Hepatocyte (in vitro differentiated cells): Measurements from ENCODE around the gene HMG20A. TPM values are rescaled to one million over a fixed set of nuclear protein-coding genes. Genes with fewer than 3 reads are reported as not detected.

ENCODE experiments used
- DNase-seq: peaks from one replicate; pipeline ENCODE4 v3.0.0-alpha.2; 2016; ENCODE audit warnings: low spot score
- H2AFZ ChIP-seq: fragments of 200-600 bp; sonication (generic); 2 replicates; pipeline ENCODE4 v1.6.0; 2016; ENCODE audit warnings: antibody characterized with exemption, mild to moderate bottlenecking
- H3K27ac ChIP-seq: fragments of 200-600 bp; sonication (generic); 2 replicates; pipeline ENCODE4 v1.5.1; 2016; ENCODE audit warnings: mild to moderate bottlenecking
- H3K27me3 ChIP-seq: fragments of 200-600 bp; sonication (generic); 2 replicates; pipeline ENCODE4 v1.6.1; 2016
- H3K36me3 ChIP-seq: fragments of 200-600 bp; sonication (generic); replicated peaks from 2 replicates; pipeline ENCODE4 v1.5.1; 2016; ENCODE audit warnings: low read depth; ENCODE audit not compliant: insufficient read depth
- H3K4me1 ChIP-seq: fragments of 200-600 bp; sonication (generic); 2 replicates; pipeline ENCODE4 v1.5.1; 2016; ENCODE audit warnings: mild to moderate bottlenecking, moderate library complexity; ENCODE audit not compliant: insufficient read depth
- H3K4me2 ChIP-seq: fragments of 200-600 bp; sonication (generic); 2 replicates; pipeline ENCODE4 v1.6.0; 2016
- H3K4me3 ChIP-seq: fragments of 200-600 bp; sonication (generic); 2 replicates; pipeline ENCODE4 v1.5.1; 2016; ENCODE audit warnings: mild to moderate bottlenecking
- H3K79me2 ChIP-seq: fragments of 200-600 bp; sonication (generic); 2 replicates; pipeline ENCODE4 v1.6.0; 2017; ENCODE audit warnings: mild to moderate bottlenecking
- H3K9me2 ChIP-seq: fragments of 200-600 bp; sonication (generic); replicated peaks from 2 replicates; pipeline ENCODE4 v1.6.0; 2017; ENCODE audit warnings: mild to moderate bottlenecking; ENCODE audit not compliant: insufficient read depth
- H3K9me3 ChIP-seq: fragments of 200-600 bp; sonication (generic); 2 replicates; pipeline ENCODE4 v1.5.1; 2016; ENCODE audit warnings: low read depth, mild to moderate bottlenecking
- H4K20me1 ChIP-seq: fragments of 200-600 bp; sonication (generic); 2 replicates; pipeline ENCODE4 v1.6.0; 2016; ENCODE audit warnings: mild to moderate bottlenecking; ENCODE audit not compliant: insufficient read depth, poor library complexity, severe bottlenecking
- CTCF ChIP-seq: fragments of 200-600 bp; sonication (generic); IDR thresholded peaks from 2 replicates; pipeline ENCODE4 v1.5.1; 2016; ENCODE audit warnings: antibody characterized with exemption, mild to moderate bottlenecking; ENCODE audit not compliant: poor library complexity
- EZH2 ChIP-seq: fragments of 200-600 bp; sonication (generic); IDR thresholded peaks from 2 replicates; pipeline ENCODE4 v1.6.1; 2016; ENCODE audit warnings: antibody characterized with exemption, mild to moderate bottlenecking, borderline replicate concordance
- EZH2phosphoT487 ChIP-seq: fragments of 200-600 bp; sonication (generic); IDR thresholded peaks from one replicate; pipeline ENCODE4 v1.6.1; 2018; ENCODE audit warnings: antibody characterized with exemption, mild to moderate bottlenecking, low read depth, moderate library complexity; ENCODE audit not compliant: unreplicated experiment, severe bottlenecking
- WGBS: methylation state at CpG from one replicate; pipeline ENCODE4 v1.1.6; 2016; ENCODE audit warnings: low lambda C conversion rate; ENCODE audit errors: missing lambda C conversion rate; 5-methylcytosine and 5-hydroxymethylcytosine counted together
- polyA plus RNA-seq: library from polyadenylated mRNA; unstranded; fragments of >200 nt; fragmentation: Nextera tagmentation; extraction: Ambion mirVana; gene quantifications from 2 replicates; pipeline ENCODE4 v1.2.1, GENCODE V29; 2016
- total RNA-seq: library from RNA; depleted of rRNA; stranded (reverse); fragments of >200 nt; gene quantifications from 2 replicates; pipeline ENCODE4 v1.2.3, GENCODE V29; 2014

HMG20A gene
- total and polyA plus RNA-seq, 2 experiments from 2014 or later = 20.3 to 35.0 TPM

GRCh38 chr15:77391372-77391951 lies 29.2 kb upstream of the HMG20A start:
- H3K27me3 ChIP-seq = no peaks in the 10 kb centered on the region

GRCh38 chr15:77392762-77393470 lies 27.8 kb upstream of the HMG20A start:
- Histone ChIP-seq H3K36me3 (no peaks in the 10 kb centered on the region), H3K4me2 (no peak overlapping the region), H3K79me2 (peaks cover 99% of the 10 kb centered on the region), H3K9me2 (no peaks in the 10 kb centered on the region), H3K27ac (no peak overlapping the region), H3K4me3 (no peak overlapping the region), H3K9me3 (peaks cover 17% of the 10 kb centered on the region), H3K27me3 (no peaks in the 10 kb centered on the region), H4K20me1 (peaks cover 29% of the 10 kb centered on the region), H3K4me1 (no peaks in the 10 kb centered on the region), H2AFZ (no peak overlapping the region)
- TF ChIP-seq EZH2phosphoT487 = no peak
- TF ChIP-seq CTCF = no peak
- no peak for TF ChIP-seq EZH2
- 93% methylated on average over 7 of the region's 7 CpGs for WGBS
- DNase-seq = no peak

More at GRCh38 chr15:77391372-77391951, 29.2 kb upstream of the HMG20A start:
- 93% methylated on average over 3 of the region's 3 CpGs for WGBS
- no peak overlapping the region for H3K27ac ChIP-seq
- no peak for DNase-seq
- H3K36me3 ChIP-seq = no peaks in the 10 kb centered on the region
- H3K79me2 ChIP-seq = peaks cover 99% of the 10 kb centered on the region
- H3K9me3 ChIP-seq = peaks cover 17% of the 10 kb centered on the region
- TF ChIP-seq EZH2phosphoT487 (no peak), CTCF (no peak), EZH2 (no peak)
- no peak overlapping the region for H3K4me2 ChIP-seq
- no peaks in the 10 kb centered on the region for H3K4me1 ChIP-seq
- no peaks in the 10 kb centered on the region for H3K9me2 ChIP-seq
- no peak overlapping the region for H2AFZ ChIP-seq
- peaks cover 42% of the 10 kb centered on the region for H4K20me1 ChIP-seq
- no peak overlapping the region for H3K4me3 ChIP-seq

GRCh38 chr15:77393471-77393840 lies 27.2 kb upstream of the HMG20A start:
- no peak for TF ChIP-seq EZH2
- no peak for TF ChIP-seq CTCF
- TF ChIP-seq EZH2phosphoT487 = no peak
- Histone ChIP-seq H3K9me3 (peaks cover 17% of the 10 kb centered on the region), H3K9me2 (no peaks in the 10 kb centered on the region), H2AFZ (no peak overlapping the region), H3K4me1 (no peaks in the 10 kb centered on the region), H3K79me2 (peaks cover 99% of the 10 kb centered on the region), H3K4me2 (no peak overlapping the region), H4K20me1 (peaks cover 26% of the 10 kb centered on the region), H3K27me3 (no peaks in the 10 kb centered on the region), H3K4me3 (no peak overlapping the region), H3K27ac (no peak overlapping the region), H3K36me3 (no peaks in the 10 kb centered on the region)
- no peak for DNase-seq
